HG02970 (cell line): ENCODE data around the gene ATOH7.
"Not testable (repeated sequence)": the region's sequence is repeated elsewhere in the genome, so short reads cannot be mapped to it uniquely, and the experiment has no call there.

Experiments
- ATAC-seq: cut with Tn5 transposase; IDR thresholded peaks from one replicate; pipeline ENCODE4 v1.9.1; 2021; ENCODE audit warnings: mild to moderate bottlenecking, moderate library complexity, moderate number of reproducible peaks; ENCODE audit not compliant: unreplicated experiment, low FRiP score

Gene ATOH7

DNA sequence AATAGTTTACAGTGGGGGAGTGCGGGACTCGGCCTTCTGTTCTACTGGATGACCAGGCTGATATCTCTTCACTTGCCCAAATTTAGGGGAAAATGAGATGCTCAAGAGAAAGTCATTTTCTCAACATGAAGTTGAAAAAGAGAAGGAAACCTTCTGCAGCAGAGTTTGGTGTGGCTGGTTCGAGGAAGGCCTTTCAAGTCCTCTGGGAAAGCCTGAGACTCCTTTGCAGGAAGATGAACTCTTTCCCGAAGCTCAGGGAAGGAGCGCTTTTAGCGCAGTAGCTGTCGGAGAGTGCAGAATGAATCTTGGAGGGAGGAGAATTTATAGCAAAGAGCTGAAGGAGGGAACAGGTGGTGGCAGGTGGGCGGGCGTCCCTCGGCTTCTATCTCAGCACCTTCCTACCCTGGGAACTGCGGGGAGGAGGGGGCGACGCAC is at the start of gene ATOH7:
TSS of gene ATOH7 (minus strand) at position 297 of the 435 bp plus-strand sequence. CDS start 436 bp downstream, outside the sequence.
- no peak for ATAC-seq

GRCh38 chr10:68280758-68281157 is 48.8 kb upstream of the ATOH7 start:
- no peak for ATAC-seq

- not testable (repeated sequence) for ATAC-seq
These were observed 47.2 kb upstream of the ATOH7 start for GRCh38 chr10:68278906-68279753.

DNA sequence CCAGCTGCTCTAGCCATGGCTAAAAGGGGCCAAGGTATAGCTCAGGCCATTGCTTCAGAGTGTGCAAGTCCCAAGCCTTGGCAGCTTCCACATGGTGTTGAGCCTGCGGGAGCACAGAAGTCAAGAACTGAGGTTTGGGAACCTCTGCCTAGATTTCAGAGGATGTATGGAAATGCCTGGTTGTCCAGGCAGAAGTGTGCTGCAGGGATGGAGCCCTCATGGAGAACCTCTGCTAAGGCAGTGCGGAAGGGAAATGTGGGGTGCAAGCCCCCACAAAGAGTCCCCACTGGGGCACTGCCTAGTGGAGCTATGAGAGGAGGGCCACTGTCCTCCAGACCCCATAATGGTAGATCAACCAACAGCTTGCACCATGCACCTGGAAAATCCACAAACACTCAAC is 45.9 kb upstream of the ATOH7 start:
- not testable (repeated sequence) for ATAC-seq

GRCh38 chr10:68276224-68276623 is 44.3 kb upstream of the ATOH7 start:
- no peak for ATAC-seq

DNA sequence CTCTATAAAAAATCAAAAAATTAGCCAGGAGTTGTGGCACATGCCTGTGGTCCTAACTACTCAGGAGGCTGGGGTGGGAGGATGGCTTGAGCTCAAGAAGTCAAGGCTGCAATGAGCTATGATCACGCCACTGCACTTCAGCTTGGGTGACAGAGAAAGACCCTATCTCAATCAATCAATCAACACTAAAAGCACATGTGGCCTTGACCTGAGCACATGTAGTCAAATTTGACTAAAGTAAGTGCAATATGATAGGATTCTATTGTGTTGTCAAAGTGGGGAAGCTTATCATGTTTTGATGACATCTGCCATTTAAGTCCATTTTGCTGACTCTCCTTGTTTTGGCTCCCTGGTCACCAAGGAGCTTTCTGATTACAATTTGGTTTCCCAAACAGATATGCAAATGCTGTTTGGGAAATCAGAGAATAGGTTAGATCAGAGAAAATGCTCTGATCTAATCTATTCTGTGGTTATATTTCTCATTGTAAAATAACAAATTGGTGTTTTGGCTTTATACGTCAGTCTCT is 43.8 kb upstream of the ATOH7 start:
- ATAC-seq, result no peak

DNA sequence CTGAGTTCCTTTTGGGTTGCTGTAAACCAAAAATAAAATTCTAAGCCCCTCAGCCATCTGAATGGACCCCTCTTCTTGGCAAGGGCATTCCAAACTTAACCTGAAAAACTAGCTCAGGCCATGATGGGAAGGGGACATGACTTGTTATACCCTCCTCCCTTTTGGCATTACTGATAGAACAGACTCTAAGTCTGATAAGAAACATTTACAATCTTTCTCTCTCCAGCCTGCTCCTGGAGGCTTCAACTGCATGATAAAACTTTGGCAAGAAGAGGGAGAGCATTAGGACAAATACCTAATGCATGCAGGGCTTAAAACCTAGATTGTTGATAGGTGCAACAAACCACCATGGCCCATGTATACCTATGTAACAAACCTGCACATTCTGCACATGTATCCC is 40.9 kb upstream of the ATOH7 start:
- ATAC-seq, result no peak

DNA sequence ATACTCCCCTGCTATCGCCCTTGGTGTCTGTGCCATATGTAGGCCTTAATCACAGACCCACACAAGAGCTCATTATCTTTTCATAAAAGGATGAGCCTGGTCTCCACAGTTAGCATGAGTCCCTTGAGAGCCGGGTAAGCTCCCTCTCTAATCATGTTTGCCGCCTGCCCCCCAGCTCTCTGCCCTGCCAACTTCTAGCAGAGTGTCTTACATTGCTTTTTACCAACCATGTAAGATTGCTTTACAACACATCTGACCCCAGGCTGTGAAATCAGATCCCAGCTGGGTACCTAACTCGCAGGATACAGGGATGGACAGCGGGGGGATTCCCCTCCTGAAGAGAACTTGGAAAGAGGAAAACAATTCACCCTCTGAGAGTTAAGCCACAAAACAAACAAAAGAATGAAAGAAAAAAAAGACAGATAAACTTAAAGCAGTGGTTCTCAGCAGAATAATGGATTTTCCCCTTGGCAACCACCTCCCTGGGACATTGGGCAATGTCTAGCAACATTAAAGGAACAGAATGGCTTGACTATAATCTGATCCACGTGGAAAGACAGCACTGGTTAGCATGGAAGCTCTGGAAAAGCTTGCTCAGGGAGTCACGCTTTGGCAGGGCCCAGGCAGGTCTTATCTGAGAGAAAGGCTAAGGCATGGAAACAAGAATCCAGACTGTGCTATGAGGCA is 39.4 kb upstream of the ATOH7 start:
- ATAC-seq, result no peak

GRCh38 chr10:68269562-68270290 is 37.8 kb upstream of the ATOH7 start:
- ATAC-seq, result no peak

- ATAC-seq, result no peak
These were observed 29.4 kb upstream of the ATOH7 start for GRCh38 chr10:68261132-68261856.

- no peak for ATAC-seq
These were observed 21.4 kb upstream of the ATOH7 start for GRCh38 chr10:68253346-68253745.

DNA sequence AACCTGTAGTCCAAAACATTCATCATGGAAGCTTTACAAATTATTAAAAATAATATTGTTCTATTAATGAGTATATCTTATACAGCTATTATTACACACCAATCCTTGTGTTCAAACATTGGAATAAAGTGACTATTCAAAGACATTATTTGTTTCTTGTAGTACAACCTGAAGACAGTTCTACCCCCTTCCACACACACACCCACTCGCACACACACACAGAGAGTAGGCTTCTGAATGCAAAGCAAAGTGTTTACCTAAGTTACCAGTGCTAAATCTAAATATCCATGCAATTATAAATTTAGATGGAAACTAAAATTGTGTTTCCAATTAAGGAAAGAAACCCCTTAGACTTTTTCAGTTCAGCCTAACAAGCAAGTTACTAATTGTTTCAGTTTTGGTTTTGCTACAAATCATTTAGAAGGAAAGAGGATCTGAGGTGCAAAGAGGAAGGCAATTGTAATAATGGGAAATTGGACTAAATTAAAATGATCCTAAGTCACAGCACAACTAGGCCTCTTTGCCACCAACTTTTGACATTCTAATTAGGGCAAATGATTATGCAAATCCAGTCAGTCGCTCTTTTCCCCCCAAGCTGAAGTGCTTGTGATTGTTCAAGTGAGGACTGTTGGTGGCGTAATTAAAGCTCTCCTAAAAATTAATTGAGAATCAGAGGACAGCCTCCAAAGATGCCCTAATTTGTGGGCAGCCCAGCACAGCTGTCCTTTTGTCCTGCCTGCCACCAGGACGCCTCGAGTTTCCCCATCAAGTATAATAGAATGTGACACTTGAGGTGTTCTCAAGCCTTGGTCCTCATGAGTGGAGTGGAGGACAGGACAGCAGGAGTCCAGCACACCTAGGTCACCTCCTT is 19.9 kb upstream of the ATOH7 start:
- ATAC-seq, result no peak

DNA sequence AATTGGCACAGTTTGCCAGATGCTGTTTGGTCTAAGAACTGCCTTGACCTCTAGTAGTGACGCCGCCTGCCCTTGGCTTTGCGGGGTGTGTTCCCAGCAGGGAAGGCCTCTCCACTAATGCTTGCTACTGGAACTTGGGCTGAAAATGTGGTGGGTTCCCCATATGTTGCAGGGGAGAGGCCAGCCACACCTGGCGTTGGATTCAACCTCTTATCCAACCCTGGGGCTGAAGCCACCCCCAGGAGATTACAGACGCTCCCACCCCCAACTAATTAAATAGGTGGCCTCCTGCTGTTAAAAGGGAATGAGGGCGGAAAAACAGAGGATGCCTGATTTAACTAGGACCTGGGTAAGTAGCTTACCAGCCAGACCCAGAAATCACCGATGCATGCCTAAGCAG is 19.2 kb upstream of the ATOH7 start:
- ATAC-seq, result no peak

DNA sequence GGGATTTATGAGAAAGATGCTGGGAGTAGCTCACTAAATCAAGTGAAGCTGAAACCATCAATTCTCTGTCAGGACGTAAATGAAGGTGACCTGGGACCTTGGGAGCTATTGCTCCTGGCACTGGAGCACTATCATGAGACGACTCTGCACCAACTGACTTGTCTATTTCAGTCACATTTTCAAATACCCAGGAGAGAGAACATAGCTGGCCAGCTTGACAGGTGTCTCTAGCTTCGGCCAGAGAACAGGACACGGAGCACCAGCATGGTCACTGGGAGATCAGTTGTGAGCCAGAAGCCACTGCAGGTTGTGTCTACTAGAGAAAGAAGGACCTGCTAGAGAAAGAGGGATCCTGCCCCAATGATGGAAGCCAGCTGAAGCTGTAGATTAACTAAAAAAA is 17.4 kb upstream of the ATOH7 start:
- no peak for ATAC-seq

- ATAC-seq, result no peak
These were observed 16.0 kb upstream of the ATOH7 start for GRCh38 chr10:68247931-68248330.

DNA sequence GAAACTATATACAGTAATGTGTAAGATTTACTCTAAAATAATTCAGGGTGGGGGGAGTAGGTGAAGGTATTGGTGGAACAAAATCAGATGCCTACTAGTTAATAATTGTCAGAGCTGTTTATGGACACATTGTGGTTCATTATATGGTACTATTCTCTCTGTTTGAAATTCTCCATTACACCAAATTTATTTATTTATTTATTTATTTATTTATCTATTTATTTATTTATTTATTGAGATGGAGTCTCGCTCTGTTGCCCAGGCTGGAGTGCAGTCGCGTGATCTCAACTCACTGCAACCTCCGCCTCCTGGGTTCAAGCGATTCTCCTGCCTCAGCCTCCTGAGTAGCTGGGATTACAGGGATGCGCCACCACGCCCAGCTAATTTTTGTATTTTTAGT is 14.5 kb upstream of the ATOH7 start:
- not testable (repeated sequence) for ATAC-seq

- no peak for ATAC-seq
These were observed 10.1 kb upstream of the ATOH7 start for GRCh38 chr10:68242051-68242450.

DNA sequence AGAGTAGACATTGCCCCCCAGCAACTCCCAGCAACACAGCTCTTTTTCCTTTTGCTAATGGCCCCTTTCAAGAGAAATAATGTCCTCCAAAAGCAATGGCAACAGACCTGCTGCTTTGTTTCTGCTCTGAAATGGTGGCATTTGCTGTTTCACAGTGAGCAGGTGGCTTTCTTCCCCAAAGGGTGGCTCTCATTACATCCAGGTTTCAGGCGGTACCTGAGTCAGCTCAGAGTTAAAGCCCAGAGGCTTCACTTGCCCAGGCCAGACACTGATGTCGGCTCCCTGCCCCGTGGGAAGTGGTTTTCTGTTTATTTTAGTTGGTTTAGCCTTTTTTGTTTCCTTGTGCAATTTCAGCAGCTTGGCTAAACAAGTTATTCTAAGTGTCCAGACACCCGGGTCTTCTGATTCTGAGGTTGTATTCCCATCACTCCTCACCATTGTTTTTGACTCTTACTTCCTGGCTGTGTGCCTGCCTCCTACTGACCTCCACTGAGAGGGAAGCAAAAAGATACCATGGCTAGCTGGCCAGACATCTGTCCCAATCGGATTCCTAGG is 7.8 kb upstream of the ATOH7 start:
- ATAC-seq, result no peak

- ATAC-seq, result no peak
These were observed 7.2 kb upstream of the ATOH7 start for GRCh38 chr10:68239069-68239468.
